B cell (primary cell): Measurements from ENCODE around the gene MID1.

Experiments
- EZH2 ChIP-seq: IDR thresholded peaks from 2 replicates; pipeline ENCODE4 v1.6.1; 2012; ENCODE audit warnings: borderline replicate concordance, low read depth, mild to moderate bottlenecking, moderate library complexity, low read length; ENCODE audit not compliant: insufficient read depth, poor library complexity, severe bottlenecking
- TF ChIP-seq, protein P1 (sequence below): fragments of 200-600 bp; IDR thresholded peaks from one replicate; pipeline ENCODE4 v1.8.0; 2022; ENCODE audit warnings: antibody characterized with exemption, mild to moderate bottlenecking

DNA sequence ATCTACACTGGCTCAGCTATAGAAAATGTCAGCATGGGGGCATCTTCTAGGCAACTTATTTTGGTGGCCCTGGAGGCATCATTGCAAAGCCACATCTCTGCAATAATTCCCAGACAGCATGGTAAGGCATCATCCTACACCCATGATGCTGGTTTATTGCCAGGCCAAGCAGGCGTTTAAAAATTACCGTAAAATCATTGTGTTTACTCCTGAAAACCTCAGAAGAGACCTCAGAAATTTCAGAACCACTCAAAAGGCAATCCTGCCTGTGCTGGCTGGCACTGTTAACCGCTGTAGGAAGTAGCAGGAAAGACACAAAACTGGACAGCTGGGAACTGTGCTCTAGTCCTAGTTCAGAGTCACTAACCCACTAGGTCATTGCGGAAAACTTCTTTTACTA lies 63.2 kb downstream of the MID1 start:
- TF ChIP-seq, protein P1, sequence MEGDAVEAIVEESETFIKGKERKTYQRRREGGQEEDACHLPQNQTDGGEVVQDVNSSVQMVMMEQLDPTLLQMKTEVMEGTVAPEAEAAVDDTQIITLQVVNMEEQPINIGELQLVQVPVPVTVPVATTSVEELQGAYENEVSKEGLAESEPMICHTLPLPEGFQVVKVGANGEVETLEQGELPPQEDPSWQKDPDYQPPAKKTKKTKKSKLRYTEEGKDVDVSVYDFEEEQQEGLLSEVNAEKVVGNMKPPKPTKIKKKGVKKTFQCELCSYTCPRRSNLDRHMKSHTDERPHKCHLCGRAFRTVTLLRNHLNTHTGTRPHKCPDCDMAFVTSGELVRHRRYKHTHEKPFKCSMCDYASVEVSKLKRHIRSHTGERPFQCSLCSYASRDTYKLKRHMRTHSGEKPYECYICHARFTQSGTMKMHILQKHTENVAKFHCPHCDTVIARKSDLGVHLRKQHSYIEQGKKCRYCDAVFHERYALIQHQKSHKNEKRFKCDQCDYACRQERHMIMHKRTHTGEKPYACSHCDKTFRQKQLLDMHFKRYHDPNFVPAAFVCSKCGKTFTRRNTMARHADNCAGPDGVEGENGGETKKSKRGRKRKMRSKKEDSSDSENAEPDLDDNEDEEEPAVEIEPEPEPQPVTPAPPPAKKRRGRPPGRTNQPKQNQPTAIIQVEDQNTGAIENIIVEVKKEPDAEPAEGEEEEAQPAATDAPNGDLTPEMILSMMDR, result no peak
- no peak for TF ChIP-seq EZH2
